Neuronal stem cell (in vitro differentiated cells): Measurements from ENCODE around the gene HTR7. TPM values are rescaled to one million over a fixed set of nuclear protein-coding genes. Genes with fewer than 3 reads are reported as not detected.
A peak's percentile ranks its signal among the peaks of the same experiment; 100 is the strongest.
"Not testable (repeated sequence)": the region's sequence is repeated elsewhere in the genome, so short reads cannot be mapped to it uniquely, and the experiment has no call there.

ENCODE experiments used
- DNase-seq: peaks from one replicate; pipeline ENCODE4 v3.0.0-alpha.2; 2013; ENCODE audit warnings: low spot score
- H2AFZ ChIP-seq: one replicate; pipeline ENCODE4 v1.6.1; 2013; ENCODE audit warnings: mild to moderate bottlenecking, low read length, inconsistent platforms
- H2AK5ac ChIP-seq: 2 replicates; pipeline ENCODE4 v1.6.1; 2013; ENCODE audit warnings: low read depth, mild to moderate bottlenecking, inconsistent platforms, low read length, moderate library complexity, mixed read lengths
- H2BK120ac ChIP-seq: 2 replicates; pipeline ENCODE4 v1.6.1; 2013; ENCODE audit warnings: low read depth, mild to moderate bottlenecking, inconsistent platforms, low read length, moderate library complexity, mixed read lengths
- H2BK12ac ChIP-seq: one replicate; pipeline ENCODE4 v1.6.1; 2013; ENCODE audit warnings: low read length, inconsistent platforms
- H2BK15ac ChIP-seq: 2 replicates; pipeline ENCODE4 v1.6.1; 2013; ENCODE audit warnings: mild to moderate bottlenecking, low read length, inconsistent platforms, mixed read lengths
- H2BK5ac ChIP-seq: one replicate; pipeline ENCODE4 v1.6.1; 2013; ENCODE audit warnings: inconsistent platforms, mild to moderate bottlenecking, low read length, moderate library complexity
- H3K14ac ChIP-seq: one replicate; pipeline ENCODE4 v1.6.1; 2013; ENCODE audit warnings: low read length, inconsistent platforms
- H3K18ac ChIP-seq: 2 replicates; pipeline ENCODE4 v1.6.1; 2013; ENCODE audit warnings: low read length, inconsistent platforms
- H3K23ac ChIP-seq: 2 replicates; pipeline ENCODE4 v1.6.1; 2013; ENCODE audit warnings: low read depth, mild to moderate bottlenecking, mixed read lengths, low read length, inconsistent platforms; ENCODE audit not compliant: poor library complexity
- H3K27ac ChIP-seq: replicated peaks from 3 replicates; pipeline ENCODE4 v1.5.1; 2013; ENCODE audit warnings: low read length, inconsistent platforms
- H3K27me3 ChIP-seq, 3 experiments: 2 replicates each; pipeline ENCODE4 v1.6.1; 2013; ENCODE audit warnings: low read length in 3 of 3, mild to moderate bottlenecking in 2 of 3, inconsistent platforms in 1 of 3, low read depth in 1 of 3, mixed read lengths in 1 of 3, moderate library complexity in 1 of 3; ENCODE audit not compliant: control insufficient read depth in 3 of 3, insufficient read depth in 3 of 3
- H3K36me3 ChIP-seq, 2 donors: replicated peaks in 1 of 2; 2 replicates each; pipeline ENCODE4 v1.6.1; 2013; ENCODE audit warnings: low read length in 2 of 2; ENCODE audit not compliant: control insufficient read depth in 2 of 2, insufficient read depth in 2 of 2
- H3K4ac ChIP-seq: 2 replicates; pipeline ENCODE4 v1.6.1; 2013; ENCODE audit warnings: inconsistent platforms, mild to moderate bottlenecking, low read length, moderate library complexity
- H3K4me1 ChIP-seq, 2 donors: 1 replicate in 1 of 2; 2 replicates in 1 of 2; pipeline ENCODE4 v1.6.1; 2013; ENCODE audit warnings: low read length in 2 of 2, low read depth in 1 of 2; ENCODE audit not compliant: control insufficient read depth in 2 of 2, insufficient read depth in 1 of 2
- H3K4me2 ChIP-seq: one replicate; pipeline ENCODE4 v1.6.1; 2013; ENCODE audit warnings: mild to moderate bottlenecking, low read length, inconsistent platforms; ENCODE audit not compliant: insufficient read depth, poor library complexity, severe bottlenecking
- H3K4me3 ChIP-seq, 2 donors: 2 replicates each; pipeline ENCODE4 v1.5.1; 2013; ENCODE audit warnings: low read length in 2 of 2, mild to moderate bottlenecking in 2 of 2, inconsistent platforms in 1 of 2, moderate library complexity in 1 of 2
- H3K79me1 ChIP-seq: one replicate; pipeline ENCODE4 v1.6.1; 2013; ENCODE audit warnings: low read depth, mild to moderate bottlenecking, inconsistent platforms, low read length, moderate library complexity
- H3K9ac ChIP-seq: one replicate; pipeline ENCODE4 v1.6.1; 2013; ENCODE audit warnings: mild to moderate bottlenecking, low read depth, low read length, inconsistent platforms; ENCODE audit not compliant: poor library complexity
- H3K9me3 ChIP-seq, 2 donors: replicated peaks in 1 of 2; 2 replicates each; pipeline versions ENCODE3 to v1.6.1; 2013; ENCODE audit warnings: low read length in 2 of 2, mild to moderate bottlenecking in 2 of 2, inconsistent platforms in 1 of 2, low read depth in 1 of 2, mixed read lengths in 1 of 2, moderate library complexity in 1 of 2; ENCODE audit not compliant: control insufficient read depth in 2 of 2, insufficient read depth in 1 of 2
- H4K8ac ChIP-seq: one replicate; pipeline ENCODE4 v1.6.1; 2013; ENCODE audit warnings: low read depth, mild to moderate bottlenecking, inconsistent platforms, low read length, moderate library complexity
- H4K91ac ChIP-seq: one replicate; pipeline ENCODE4 v1.6.1; 2013; ENCODE audit warnings: low read length, low read depth, mild to moderate bottlenecking, inconsistent platforms; ENCODE audit not compliant: poor library complexity
- WGBS, 2 donors: extraction: QIAGEN DNeasy Blood & Tissue Kit; methylation state at CpG; one replicate each; pipeline ENCODE4 v1.1.7; 2013; ENCODE audit warnings: missing lambda C conversion rate in 2 of 2, mixed read lengths in 1 of 2; ENCODE audit not compliant: insufficient read length in 2 of 2, insufficient replicate concordance in 1 of 2; ENCODE audit errors: extremely low coverage in 2 of 2; 5-methylcytosine and 5-hydroxymethylcytosine counted together
- polyA plus RNA-seq, 2 experiments: library from polyadenylated mRNA; stranded (reverse); fragments of 200-250 nt; gene quantifications; one replicate each; pipeline ENCODE4 v1.2.3, GENCODE V29; 2013

Gene HTR7
- polyA plus RNA-seq (2013, experiment 1 of 2), result 0.03 TPM
- polyA plus RNA-seq (2013, experiment 2 of 2), result 0.04 TPM

DNA sequence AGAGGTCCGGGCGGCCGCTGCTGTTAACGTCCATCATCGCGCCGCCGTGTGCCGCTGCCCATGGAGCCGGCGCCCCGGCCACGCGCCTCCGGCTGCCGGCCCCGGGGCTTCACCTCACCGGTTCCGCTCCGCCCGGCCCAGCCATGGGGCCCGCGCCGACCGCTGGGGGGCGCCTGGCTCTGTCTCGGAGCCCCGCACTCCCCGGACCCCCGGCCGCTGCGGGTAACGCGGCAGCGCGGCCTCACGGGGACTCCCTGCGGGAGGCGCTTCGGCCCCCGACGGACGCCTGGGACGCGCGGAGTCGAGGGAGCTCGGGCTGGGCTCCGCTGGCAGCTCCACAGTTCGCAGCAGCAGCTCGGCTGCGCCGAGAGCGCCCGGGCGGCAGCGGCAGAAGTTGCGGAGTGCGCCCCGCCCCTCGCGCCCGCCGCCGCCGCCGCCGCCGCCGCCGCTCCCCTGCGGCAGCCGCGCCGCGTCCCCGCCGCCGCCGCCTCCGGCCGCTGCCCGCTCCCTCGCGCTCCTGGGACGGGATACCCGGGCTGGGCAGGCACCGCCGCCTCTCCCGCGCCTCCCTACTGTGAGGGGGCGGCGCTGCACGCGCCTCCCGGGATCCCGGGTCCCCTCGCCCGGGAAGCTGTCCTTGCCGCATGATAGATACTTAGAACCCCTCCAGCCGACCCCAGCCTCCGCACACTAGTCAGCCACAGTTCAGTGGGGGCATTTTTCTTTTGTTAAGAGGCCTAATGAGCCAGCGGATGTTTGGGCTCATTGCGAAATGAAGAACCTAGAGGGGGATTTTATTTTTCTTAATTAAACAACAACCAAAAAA, at the start of gene HTR7:
Gene HTR7, minus strand, starts transcription at position 405 of the 826 bp plus-strand sequence. Its CDS starts 368 bp downstream, at position 37.
- peak; percentile 65 for DNase-seq
- WGBS, 2 donors, result no CpG with 5 or more reads among the region's 104 CpGs
- Histone ChIP-seq H2BK15ac (no peak within 1 kb of the TSS), H2AK5ac (no peak within 1 kb of the TSS), H2BK5ac (peak within 1 kb of the TSS; percentile 39), H2AFZ (peak within 1 kb of the TSS; percentile 96), H3K4me3 (peak within 1 kb of the TSS; percentile 49 to 93), H3K4me1 (peaks cover 0 to 5% of the 10 kb centered on the region in 2 donors), H3K27me3 (peaks cover 8 to 84% (median 22%) of the 10 kb centered on the region in 3 experiments), H3K79me1 (no peaks in the 10 kb centered on the region), H3K23ac (peak within 1 kb of the TSS; percentile 92), H3K4me2 (peak within 1 kb of the TSS; percentile 94), H4K91ac (no peak within 1 kb of the TSS), H4K8ac (no peak within 1 kb of the TSS), H2BK12ac (no peak within 1 kb of the TSS), H2BK120ac (no peak within 1 kb of the TSS), H3K36me3 (no peaks in the 10 kb centered on the region), H3K4ac (no peak within 1 kb of the TSS), H3K27ac (no peak within 1 kb of the TSS), H3K14ac (peak within 1 kb of the TSS; percentile 71), H3K9ac (peak within 1 kb of the TSS; percentile 81), H3K18ac (peak within 1 kb of the TSS; percentile 86), H3K9me3 (no peaks in the 10 kb centered on the region)

DNA sequence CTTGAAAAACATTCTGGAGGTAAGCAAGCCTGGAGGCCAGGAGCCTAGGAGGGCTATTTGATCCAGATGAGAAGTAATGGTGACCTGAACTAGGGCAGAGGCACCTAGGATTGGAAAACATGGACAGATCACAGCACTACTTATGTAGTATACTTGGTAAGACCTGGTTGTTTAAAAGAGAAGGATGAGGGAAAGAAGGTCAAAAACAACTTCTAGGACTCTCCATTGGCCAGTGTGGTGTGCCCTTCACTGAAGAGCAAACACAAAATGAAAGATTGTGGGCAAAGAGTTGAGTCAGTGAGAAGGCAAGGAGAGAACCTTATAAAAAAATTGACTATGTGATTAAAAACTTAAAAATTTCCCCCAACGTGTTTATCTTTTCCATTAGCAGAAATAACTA, 48.8 kb upstream of the HTR7 start:
- Histone ChIP-seq H3K27ac (no peak overlapping the region), H2BK15ac (no peak overlapping the region), H3K27me3 (no peaks in the 10 kb centered on the region), H3K79me1 (no peaks in the 10 kb centered on the region), H3K9ac (no peak overlapping the region), H3K18ac (no peak overlapping the region), H2AFZ (no peak overlapping the region), H3K4ac (no peak overlapping the region), H3K4me2 (no peak overlapping the region), H2BK120ac (no peak overlapping the region), H4K91ac (no peak overlapping the region), H3K9me3 (peaks cover 0 to 2% of the 10 kb centered on the region in 2 donors), H2BK5ac (no peak overlapping the region), H3K4me1 (no peaks in the 10 kb centered on the region), H3K36me3 (peaks cover 4 to 52% of the 10 kb centered on the region in 2 donors), H3K23ac (no peak overlapping the region), H2BK12ac (no peak overlapping the region), H3K14ac (no peak overlapping the region), H4K8ac (no peak overlapping the region), H3K4me3 (no peak overlapping the region), H2AK5ac (no peak overlapping the region)
- DNase-seq, result no peak
- no CpG with 5 or more reads among the region's 1 CpG for WGBS, 2 donors

- Histone ChIP-seq H2AK5ac (no peak overlapping the region), H4K8ac (no peak overlapping the region), H3K14ac (no peak overlapping the region), H3K4me1 (no peaks in the 10 kb centered on the region), H2AFZ (no peak overlapping the region), H3K79me1 (no peaks in the 10 kb centered on the region), H3K9me3 (peaks cover 0 to 2% of the 10 kb centered on the region in 2 donors), H3K23ac (no peak overlapping the region), H3K4ac (no peak overlapping the region), H2BK120ac (no peak overlapping the region), H3K9ac (no peak overlapping the region), H3K36me3 (peaks cover 4 to 59% of the 10 kb centered on the region in 2 donors), H3K27me3 (no peaks in the 10 kb centered on the region), H3K4me2 (no peak overlapping the region), H4K91ac (no peak overlapping the region), H2BK12ac (no peak overlapping the region), H2BK5ac (no peak overlapping the region), H3K4me3 (no peak overlapping the region), H3K18ac (no peak overlapping the region), H3K27ac (no peak overlapping the region), H2BK15ac (no peak overlapping the region)
- WGBS, 2 donors, result no CpG with 5 or more reads among the region's 1 CpG
- no peak for DNase-seq
Measured at GRCh38 chr10:90905925-90906324, 48.1 kb upstream of the HTR7 start.

DNA sequence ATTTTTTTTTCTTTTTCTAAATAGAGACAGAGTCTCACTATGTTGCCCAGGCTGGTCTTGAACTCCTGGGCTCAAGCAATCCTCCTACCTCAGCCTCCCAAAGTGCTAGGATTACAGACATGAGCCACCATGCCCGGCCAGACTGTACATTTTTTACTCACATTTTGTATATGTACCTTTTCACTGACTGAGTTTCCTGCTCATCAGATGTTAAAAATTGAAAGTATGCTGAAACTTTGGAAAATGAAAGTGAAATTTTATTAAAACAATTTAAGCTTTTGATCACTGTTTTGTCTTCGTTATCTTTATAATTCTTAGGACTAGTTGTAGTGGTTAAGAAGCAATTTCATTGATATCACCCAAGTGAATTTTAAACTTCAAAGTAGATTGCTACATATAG, 39.1 kb upstream of the HTR7 start:
- not testable (repeated sequence) for H2BK12ac ChIP-seq, H3K23ac ChIP-seq, H3K14ac ChIP-seq, H3K9ac ChIP-seq, H2AFZ ChIP-seq, H3K9me3 ChIP-seq, H3K27ac ChIP-seq, H2BK15ac ChIP-seq, H3K18ac ChIP-seq, H2BK5ac ChIP-seq, H3K4me2 ChIP-seq, H4K91ac ChIP-seq, H3K4ac ChIP-seq, H2AK5ac ChIP-seq, H2BK120ac ChIP-seq, H3K4me3 ChIP-seq, H3K79me1 ChIP-seq, DNase-seq, H4K8ac ChIP-seq, H3K4me1 ChIP-seq, H3K27me3 ChIP-seq
- WGBS, 2 donors, result no CpG with 5 or more reads among the region's 2 CpGs
- peaks cover 13 to 97% of the 10 kb centered on the region in 2 donors for H3K36me3 ChIP-seq
